Mesenteric fat pad (tissue), 1 donor: Measurements from ENCODE around the gene SNX20. TPM values are rescaled to one million over a fixed set of nuclear protein-coding genes. Genes with fewer than 3 reads are reported as not detected.

ENCODE experiments used
- DNase-seq: peaks from one replicate; pipeline ENCODE4 v3.0.0-alpha.2; 2020; ENCODE audit warnings: low spot score
- total RNA-seq: library from RNA; stranded (reverse); fragmentation: NEBNext Ultra II Directional; extraction: Animal tissue kit (Norgen Biotek cat#: 25700); gene quantifications from one replicate; pipeline ENCODE4 v1.2.1, GENCODE V29; 2021
- donor health status: DM: yes; HTN: yes; CAD: no.

Gene SNX20
- total RNA-seq, 1 donor from 2014 or later: 3.6 TPM

DNA sequence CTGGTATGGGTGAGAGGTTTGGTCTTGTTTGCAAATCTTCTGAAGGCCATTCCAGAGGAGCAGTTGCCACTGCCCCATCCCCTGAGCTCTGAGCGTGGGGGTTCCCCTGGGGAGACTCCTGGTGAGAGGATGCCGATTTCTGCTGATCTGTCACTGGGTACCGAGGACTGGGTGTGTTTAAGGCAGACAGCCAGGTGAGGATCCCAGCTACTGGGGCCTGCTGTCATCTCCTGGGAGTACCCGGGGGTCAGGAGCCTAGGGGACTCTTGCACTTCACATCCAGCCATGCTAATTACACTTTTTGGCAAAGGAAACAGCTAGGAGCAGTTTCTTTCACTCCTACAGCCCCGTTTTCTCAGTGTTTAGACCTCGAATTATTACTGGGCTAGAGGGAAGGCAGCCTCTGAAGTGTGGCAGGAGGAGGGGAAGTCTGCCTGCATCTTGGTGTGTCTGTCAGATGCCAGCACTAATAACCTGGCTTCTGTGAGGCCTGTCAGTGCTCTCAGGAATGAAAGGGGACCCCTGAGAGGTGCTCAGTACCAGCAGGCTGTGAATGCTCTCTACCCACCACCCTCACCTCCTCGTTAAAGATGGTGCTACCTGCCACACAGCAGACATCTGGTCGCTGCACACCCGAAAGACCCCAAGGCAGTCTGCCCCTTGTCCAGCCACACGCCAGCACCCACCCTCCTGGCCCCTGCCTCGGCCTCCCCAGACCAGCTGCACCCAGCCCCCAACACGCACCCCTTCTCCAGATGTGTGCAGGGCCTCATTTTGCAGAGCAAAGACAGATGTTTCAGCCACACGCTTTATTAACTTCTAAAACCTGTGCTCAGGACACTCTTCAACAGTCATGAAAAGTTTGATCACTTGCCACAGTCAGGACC is 43.2 kb downstream of the SNX20 start:
- DNase-seq: no peak

DNA sequence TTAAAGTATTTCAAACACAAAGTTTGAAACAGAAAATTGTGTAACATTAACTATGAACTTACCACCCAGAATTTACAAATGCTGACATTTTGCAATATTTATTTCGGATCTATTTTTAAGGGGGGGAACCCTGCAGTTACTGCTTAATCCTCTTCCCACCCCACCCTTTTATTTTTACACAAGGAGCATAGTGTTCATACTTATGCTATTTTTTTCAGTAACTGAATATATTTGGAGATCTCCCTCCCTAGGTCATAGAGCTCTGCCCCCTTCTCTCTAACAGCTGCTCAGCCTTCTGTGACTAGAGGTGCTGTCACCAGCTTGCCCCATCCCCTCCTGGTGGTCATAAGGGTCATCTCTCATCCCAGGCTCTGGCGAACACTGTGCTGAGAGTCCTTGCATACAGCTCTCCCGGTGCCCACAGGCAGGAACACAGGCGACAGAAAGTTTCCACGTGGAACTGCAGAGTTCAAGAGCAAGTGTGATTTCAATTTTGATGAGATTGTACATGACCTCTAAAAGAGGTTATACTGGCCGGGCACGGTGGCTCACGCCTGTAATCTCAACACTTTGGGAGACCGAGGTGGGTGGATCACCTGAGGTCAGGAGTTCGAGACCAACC is 44.2 kb downstream of the SNX20 start:
- DNase-seq: no peak

DNA sequence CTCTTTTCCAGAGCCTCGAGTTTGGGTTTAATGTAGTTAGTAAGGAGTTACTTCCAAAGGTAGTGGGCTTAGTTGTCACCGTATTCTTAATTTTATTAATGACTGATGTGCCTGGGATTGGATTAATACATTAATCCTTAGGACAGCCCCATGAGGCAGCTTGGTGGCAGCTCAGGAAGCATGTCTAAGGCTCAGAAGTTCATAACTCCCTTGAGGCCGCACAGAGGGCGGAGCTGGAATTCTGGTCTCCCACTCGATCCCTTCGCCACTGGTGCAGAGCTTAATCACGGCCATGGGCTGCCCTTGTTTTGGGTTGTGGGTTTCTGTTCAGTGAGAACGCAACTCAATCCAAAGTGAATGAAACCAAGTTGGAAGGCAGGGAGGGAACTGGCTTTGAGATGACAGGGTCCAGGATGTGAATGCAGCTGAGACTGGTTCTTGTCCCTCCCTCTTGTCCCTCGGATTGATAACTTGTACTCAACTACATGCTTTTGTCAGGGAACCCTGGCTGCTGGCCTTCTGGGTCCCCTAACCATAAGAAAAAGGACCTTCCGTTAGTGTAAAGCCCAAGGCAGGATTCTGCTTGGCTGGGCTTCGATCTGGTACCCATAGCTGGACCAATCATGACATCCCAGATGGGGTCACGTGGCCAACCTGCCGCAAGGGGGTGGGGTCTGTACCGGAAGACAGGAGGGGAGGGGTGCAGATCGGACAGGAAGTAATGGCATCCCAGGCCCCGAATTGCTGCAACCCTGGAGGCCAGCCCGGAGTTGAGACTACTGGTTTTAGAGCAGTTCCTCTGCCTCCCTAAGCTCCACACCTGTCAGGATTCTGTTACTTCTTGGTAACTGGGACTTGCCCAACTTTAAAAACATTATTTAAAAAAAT is 45.4 kb downstream of the SNX20 start:
- DNase-seq: no peak

DNA sequence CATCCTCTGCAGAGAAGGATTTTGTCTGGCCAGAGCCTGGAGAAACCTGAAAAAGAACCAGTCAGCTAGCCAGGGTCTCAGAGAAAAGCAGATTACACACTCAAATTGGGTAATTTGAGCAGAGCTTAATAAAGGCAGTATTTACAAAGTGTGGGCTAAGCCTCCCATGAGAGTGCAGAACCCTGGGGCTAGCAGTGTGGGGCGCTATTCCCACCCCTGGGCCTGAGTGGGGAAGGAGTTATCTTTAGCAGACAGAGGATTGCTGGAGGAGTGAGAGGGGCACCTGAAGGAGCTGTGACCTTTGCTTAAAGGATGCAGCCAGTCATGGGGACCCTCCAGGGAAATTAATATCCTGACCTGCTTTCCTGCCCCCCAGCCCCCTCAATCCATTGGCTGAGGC is 46.2 kb downstream of the SNX20 start:
- DNase-seq: no peak

DNA sequence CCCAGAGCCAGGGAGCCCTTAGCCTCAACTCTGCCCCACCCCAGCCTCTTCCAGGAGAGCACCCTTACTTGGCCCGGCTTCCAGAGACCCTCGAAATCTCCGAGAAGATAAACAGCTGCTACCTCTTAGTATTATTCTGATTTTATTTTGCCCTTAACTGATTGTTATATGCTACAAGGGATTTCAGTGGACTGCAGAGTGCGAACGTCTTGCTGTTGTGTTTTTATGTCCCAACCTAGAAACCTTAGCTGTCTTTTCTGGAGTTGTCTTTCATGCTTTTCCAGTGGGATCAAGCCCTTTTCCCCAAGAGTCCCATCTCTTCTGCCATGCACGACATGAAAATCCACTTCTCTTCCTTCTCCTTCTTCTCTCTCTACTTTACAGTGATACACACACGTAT is 47.0 kb downstream of the SNX20 start:
- no peak for DNase-seq

DNA sequence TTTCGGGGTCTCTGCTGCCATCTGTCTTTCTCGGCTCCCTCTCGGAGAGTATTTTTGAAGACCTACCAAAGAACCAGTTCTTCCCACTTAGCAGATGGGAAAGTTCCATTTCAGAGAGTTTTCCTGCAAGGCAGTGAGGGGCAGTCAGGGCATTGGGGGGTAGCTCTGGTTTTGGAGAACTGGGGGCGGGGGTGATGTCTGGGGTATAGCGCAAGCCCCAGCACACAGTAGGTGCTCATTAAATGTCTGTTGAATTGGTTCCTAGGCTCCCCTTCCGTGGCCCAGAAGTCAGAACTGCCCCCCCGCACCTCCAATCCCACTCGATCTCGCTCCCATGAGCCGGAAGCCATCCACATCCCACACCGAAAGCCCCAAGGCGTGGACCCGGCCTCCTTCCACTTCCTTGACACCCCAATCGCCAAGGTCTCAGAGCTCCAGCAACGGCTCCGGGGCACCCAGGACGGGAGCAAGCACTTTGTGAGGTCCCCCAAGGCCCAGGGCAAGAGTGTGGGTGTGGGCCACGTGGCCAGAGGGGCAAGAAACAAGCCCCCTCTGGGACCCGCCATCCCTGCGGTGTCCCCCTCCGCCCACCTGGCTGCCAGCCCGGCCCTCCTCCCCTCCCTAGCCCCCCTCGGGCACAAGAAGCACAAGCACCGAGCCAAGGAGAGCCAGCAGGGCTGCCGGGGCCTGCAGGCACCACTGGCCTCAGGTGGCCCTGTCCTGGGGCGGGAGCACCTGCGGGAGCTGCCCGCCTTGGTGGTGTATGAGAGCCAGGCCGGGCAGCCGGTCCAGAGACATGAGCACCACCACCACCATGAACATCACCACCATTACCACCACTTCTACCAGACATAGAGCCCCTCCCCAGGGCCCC is 47.9 kb downstream of the SNX20 start:
- DNase-seq: no peak

DNA sequence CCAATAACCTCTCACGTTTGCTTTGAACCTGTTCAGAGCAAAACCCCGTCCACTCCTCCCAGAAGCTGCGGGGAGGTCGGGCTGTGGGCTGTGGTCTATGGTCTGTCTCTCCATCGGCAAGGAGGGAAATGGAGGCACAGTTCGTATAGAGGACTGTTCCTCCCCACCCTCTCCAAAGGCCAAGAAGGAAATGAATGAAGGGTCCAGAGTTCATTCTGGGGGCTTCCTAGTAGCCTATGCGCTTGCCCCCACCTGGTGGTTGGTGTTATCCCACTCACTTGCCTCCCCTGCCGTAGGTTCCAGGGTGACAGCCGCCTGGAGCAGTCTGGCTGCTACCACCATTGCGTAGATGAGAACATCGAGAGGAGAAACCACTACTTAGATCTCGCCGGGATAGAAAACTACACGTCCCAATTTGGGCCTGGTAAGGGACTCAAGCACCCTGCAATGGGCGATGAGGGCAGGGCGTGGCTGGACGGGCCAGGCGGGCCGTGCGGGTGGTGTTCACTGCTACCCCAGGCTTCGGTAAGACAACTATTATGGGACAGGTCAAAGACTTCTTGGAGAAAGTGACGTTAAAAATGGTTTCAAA is 49.0 kb downstream of the SNX20 start:
- no peak for DNase-seq

DNA sequence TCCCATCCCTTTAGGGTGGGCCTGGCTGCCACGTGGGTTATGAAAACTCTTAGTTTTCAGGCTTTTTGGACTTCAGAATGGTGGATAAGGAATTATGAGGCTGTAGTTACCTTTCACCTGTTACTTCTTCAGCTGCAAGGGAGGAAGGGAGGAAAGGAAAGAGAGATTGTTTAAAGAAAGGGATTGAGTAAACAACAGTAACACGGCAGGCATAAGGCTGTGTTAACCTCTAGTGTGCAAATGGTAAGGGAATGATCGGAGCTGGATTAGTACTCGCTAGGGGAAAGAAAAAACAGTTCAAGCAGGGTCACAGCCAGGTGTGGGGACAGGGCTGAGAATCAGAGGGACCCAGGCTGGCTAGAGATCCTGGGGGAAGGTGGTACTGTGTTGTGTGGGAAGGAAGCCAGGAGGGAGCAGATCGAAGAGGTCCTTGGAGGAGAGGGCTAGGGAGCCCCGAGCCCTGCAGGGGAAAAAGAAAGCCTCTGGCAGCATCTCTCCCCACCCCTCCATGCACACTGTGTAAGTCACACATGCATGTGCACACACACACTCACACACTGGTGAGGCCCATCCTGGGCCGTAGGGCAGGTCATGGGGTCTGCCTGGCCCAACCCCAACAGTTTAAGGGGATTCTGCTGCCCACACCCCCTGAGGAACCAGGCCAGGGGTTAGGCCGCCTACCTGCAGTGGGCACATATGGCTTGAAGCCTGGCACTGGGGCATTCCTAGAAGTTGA is 49.7 kb downstream of the SNX20 start:
- DNase-seq: no peak

DNA sequence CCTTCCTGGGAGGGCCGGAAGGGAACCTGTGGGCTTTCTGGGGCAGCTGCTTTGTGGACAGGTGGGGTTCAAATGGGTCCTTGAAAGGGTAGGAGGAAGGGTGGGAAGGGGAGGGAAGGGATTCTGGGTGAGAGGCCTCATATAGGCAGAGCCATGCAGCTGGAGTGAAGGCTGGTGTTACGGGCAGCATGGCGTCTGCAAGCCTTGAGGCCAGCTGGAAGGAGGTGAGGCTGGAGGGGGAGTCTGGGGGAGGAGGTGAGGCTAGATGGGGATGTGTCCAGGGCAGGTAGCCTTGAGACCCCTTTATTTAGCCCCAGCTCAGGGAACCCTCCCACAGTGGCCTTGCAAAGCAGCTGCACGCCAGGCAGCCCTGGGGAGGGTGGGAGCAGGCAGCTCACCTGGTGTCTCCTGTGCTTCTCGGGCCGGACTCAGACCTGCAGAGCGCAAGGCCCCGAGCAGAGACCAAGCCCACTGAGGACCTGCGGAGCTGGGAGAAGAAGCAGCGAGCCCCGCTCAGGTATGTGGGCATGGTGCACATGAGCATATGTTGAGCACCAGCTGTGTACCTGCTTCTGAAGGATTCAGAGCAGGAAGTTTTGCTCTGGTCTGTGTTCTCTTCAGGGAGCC is 50.6 kb downstream of the SNX20 start:
- DNase-seq: no peak

DNA sequence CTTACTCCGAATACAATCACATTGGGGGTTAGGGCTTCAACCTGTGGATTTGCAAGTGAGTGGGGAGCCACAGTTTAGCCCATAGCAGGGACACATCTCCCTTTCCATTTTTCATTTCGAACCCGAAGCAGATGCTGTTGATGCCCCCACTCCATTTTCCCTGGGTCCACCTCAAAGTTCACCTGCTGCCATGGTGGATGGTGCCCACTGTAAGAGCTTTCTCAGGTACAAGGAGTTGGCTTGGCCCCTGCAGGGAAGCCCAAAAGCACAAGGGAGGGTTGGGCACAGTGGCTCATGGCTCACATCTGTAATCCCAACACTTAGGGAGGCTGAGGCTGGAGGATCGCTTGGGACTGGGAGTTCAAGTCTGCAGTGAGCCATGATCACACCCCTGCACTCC is 51.8 kb downstream of the SNX20 start:
- no peak for DNase-seq

DNA sequence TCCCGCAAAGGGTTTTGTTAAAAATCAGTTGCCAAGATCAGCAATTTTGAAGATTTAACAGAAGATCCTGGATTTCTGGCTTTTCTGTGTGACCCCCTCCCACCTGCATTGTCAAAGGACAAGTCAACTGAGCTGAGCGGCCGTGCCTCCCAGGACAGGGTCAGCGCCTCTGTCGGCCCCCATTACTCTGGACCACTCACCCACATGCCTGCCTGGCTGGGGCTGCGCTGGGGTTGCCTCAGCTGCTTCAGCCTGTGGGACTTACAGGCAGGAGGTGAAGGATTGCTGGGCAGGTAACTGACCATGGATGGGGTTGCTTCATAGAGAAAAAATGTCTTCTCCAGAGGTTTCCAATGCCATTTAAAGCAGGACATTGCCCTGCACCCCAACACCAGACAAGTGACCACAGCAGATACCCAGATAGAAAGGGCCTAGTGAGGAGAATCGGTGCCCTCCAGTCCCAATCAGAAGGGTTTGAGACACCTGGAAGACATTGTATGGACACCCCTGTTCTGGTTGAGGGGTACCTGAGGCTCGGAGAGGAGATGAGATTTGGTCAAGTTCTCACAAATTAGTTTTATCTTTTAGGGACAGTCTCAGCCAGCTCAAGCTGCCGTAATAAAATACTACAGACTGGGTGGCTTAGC is 52.8 kb downstream of the SNX20 start:
- no peak for DNase-seq

DNA sequence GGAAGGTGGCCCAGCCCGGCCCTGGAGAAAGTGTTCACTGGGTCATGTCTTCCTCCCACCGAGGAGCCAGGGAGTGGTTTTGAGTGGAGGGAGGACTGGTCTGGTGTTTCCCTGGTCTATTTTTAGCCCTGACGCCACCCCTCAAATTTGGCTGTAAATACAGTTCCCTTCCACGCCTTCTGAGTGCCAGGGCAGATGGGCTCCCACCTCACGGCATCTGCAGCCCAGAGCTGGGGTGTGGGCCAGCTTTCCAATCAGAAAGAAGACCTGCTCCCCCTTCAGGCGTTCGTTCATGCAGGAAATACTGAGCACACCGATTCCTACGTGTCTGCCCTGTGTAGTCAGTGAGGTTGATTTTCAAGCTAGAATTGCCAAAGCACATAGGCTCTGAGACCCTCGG is 53.7 kb downstream of the SNX20 start:
- DNase-seq: no peak

DNA sequence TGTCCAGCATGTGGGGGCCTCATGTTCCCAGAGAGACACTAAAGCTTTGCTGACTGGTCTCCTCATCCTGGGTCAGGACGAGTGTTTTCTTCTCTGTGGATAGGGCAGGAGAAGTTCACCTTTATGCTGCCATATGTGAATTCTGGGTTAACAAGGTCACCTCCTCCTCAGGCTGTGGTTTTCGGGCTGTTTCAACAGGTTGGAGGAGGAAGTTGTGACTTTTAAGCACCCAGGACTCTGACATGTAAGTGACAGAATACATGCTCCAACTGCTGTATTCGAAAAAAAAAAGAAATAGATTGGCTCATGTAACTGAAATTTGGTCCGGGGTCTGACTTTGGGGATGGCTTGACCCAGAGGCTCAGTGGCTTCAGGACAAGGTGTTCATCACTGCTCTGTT is 54.2 kb downstream of the SNX20 start:
- no peak for DNase-seq

DNA sequence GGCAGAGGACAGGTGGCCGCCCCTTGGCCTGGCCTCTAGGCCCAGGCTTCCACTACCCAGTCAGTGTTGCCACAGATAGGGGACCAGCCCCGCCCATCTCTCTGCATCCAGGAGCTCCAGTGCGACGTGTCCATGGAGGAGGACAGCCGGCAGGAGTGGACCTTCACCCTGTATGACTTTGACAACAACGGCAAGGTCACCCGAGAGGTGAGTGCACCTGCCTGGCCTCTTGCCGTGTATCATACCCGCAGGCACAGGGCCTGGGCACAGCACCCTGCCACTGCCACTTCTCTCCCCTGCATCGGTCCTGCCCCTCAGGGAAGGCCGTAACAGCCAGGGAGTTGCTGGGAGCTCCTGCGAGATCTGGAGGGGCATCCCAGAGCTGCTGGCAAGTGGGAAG is 55.7 kb downstream of the SNX20 start:
- DNase-seq: no peak

DNA sequence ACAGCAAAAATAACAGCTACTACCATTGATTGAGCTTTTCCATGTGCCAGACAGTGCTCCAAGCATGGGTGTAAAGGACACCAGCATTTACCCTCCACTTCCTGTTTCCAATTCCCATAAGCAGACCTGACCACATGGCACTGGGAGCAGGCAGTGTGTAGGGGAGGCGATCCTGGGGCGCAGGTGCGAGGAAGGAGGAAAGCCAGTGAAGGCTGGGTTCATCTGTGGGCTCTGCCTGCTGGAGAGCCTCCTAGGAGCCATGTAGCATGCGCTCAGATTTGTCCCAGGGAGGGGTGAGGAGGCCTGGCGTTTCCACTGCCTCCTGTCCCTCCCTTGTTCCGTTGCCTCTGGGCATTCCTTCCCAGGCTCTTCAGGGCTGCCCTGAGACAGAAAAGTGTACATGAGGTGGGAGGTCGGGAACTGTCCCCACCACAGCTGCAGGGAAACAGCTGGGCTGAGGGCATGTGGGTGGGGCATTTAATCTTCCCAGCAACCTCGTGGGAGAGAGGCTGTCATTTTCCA is 56.6 kb downstream of the SNX20 start:
- DNase-seq: no peak

DNA sequence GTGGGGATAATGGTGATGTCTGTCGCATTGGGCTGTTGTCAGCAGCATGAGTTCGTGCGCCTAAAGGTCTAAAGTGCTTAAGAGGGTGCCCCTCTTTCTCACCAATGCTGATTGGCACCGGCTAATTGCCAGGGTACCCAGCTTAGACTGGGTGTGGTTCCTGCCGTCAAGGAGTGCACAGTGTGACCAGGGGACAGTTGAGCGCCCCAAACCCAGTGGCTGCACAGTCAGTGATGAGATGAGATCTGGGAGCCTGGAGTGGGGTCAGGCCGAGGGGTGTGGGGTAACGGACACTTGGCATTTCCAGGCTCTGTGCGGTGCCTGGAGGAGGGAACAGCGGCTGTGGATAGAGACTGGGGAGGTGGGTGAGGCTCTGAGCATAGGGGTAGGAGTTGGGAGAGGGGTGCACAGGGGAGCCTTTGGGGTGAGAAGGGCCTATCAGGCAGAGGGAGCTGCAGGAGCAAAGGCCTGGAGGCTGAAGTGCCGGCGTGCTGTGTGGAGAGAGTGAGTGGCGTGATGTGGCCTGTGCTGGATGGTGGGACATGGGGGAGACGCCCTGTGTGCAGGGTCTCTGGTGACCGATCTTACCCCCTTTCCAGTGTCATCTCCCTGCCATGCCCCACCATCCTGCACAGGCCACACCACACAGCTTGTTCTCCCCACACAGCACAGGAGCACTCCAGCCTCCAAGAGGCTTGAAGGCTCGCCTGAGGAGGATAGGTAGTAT is 58.3 kb downstream of the SNX20 start:
- DNase-seq: no peak

DNA sequence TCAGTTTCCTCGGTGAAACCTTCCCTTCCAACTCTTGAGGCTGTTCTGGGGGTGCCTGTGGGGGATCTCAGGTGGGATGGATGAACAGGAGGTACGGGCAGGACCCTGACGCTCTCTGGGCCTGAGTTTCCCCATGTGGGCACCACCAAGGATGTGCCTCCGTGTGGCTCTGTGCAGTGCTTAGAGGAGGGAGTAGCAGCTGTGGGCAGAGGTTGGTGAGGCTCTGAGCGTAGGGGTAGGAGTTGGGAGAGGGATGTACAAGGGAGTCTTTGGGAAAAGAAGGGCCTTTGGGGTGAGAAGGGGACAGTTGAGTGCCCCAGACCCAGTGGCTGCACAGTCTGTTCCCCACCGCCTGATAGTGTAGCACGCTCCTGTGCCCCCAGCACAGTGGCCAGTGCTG is 59.1 kb downstream of the SNX20 start:
- no peak for DNase-seq
